ENCODE data around the gene RELN. TPM values are rescaled to one million over a fixed set of nuclear protein-coding genes. Genes with fewer than 3 reads are reported as not detected.

The RELN gene
- total RNA-seq, 1 donor from 2014 or later, result not detected

DNA sequence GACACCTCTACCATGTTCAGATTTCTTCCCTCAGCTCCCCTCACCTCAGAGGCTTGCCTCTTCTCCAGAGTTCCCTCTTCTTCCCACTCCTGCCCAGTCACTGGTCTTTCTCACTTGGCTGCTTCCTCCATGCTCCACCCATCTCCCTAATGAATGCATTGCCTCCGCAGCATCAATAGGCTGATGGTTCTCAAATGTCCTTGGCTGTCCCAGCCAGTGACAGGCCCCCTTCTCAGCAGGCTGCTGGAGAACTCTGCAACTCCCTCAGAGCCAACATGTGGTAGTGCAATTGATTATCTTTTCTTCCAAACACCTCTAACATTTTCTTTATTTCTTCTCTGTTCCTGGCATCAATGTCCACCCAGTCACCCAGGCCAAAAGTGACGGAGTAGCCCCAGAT is 218.2 kb downstream of the RELN start:
- TF ChIP-seq CTCF (IDR thresholded peaks at IDR 0.05), result no peak
- no peak for DNase-seq (ENCODE audit: low spot score)
- Mint-ChIP-seq H3K27me3 (ENCODE audit: low read depth) (peaks cover 13% of the 10 kb centered on the region), H3K4me3 (ENCODE audit: unreplicated experiment) (no peak overlapping the region), H3K4me1 (ENCODE audit: low read depth) (no peaks in the 10 kb centered on the region), H3K9me3 (ENCODE audit: low read depth) (no peaks in the 10 kb centered on the region), H3K36me3 (ENCODE audit: low read depth) (no peaks in the 10 kb centered on the region), H3K27ac (ENCODE audit: unreplicated experiment) (no peak overlapping the region)

DNA sequence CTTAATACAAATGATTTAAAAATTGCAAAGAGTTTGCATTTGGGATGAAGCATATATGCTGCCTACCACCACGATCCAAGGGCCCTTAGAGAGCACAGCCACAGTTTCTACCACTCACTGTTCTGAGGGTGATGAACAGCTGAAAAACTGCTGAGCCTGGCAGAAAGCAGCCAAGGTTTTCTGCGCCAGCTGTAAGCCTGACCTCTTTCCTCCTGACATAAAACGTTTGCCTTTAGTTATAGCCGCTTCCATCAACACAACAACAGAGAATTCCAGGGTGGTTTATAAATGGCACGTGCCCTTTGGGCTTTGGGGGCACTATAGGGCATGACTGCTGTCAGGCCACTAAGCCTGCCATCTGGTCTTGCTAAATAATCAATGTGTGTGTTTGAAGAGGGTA is 222.8 kb downstream of the RELN start:
- no peak for TF ChIP-seq CTCF (IDR thresholded peaks at IDR 0.05)
- no peak overlapping the region for H3K4me3 Mint-ChIP-seq (ENCODE audit: unreplicated experiment)
- H3K4me1 Mint-ChIP-seq (ENCODE audit: low read depth), result no peaks in the 10 kb centered on the region
- H3K27ac Mint-ChIP-seq (ENCODE audit: unreplicated experiment), result no peak overlapping the region
- DNase-seq (ENCODE audit: low spot score), result no peak
- no peaks in the 10 kb centered on the region for H3K36me3 Mint-ChIP-seq (ENCODE audit: low read depth)
- peaks cover 12% of the 10 kb centered on the region for H3K27me3 Mint-ChIP-seq (ENCODE audit: low read depth)
- no peaks in the 10 kb centered on the region for H3K9me3 Mint-ChIP-seq (ENCODE audit: low read depth)

- no peak overlapping the region for H3K27ac Mint-ChIP-seq (ENCODE audit: unreplicated experiment)
Observed at GRCh38 chr7:103765901-103766300, 223.6 kb downstream of the RELN start.

GRCh38 chr7:103764901-103765300 is 224.6 kb downstream of the RELN start:
- H3K36me3 Mint-ChIP-seq (ENCODE audit: low read depth), result no peaks in the 10 kb centered on the region
- no peak for DNase-seq (ENCODE audit: low spot score)
- no peak for TF ChIP-seq CTCF (IDR thresholded peaks at IDR 0.05)
- no peak overlapping the region for H3K27ac Mint-ChIP-seq (ENCODE audit: unreplicated experiment)
- no peaks in the 10 kb centered on the region for H3K9me3 Mint-ChIP-seq (ENCODE audit: low read depth)
- H3K4me1 Mint-ChIP-seq (ENCODE audit: low read depth), result no peaks in the 10 kb centered on the region
- peaks cover 7% of the 10 kb centered on the region for H3K27me3 Mint-ChIP-seq (ENCODE audit: low read depth)
- no peak overlapping the region for H3K4me3 Mint-ChIP-seq (ENCODE audit: unreplicated experiment)

More at GRCh38 chr7:103765901-103766300, 223.6 kb downstream of the RELN start:
- H3K27me3 Mint-ChIP-seq (ENCODE audit: low read depth), result peaks cover 7% of the 10 kb centered on the region
- no peaks in the 10 kb centered on the region for H3K36me3 Mint-ChIP-seq (ENCODE audit: low read depth)
- no peak for DNase-seq (ENCODE audit: low spot score)
- H3K9me3 Mint-ChIP-seq (ENCODE audit: low read depth), result no peaks in the 10 kb centered on the region
- TF ChIP-seq CTCF (IDR thresholded peaks at IDR 0.05), result no peak
- no peak overlapping the region for H3K4me3 Mint-ChIP-seq (ENCODE audit: unreplicated experiment)
- no peaks in the 10 kb centered on the region for H3K4me1 Mint-ChIP-seq (ENCODE audit: low read depth)

- no peak overlapping the region for H3K4me3 Mint-ChIP-seq (ENCODE audit: unreplicated experiment)
- H3K27me3 Mint-ChIP-seq (ENCODE audit: low read depth), result peaks cover 10% of the 10 kb centered on the region
- no peaks in the 10 kb centered on the region for H3K9me3 Mint-ChIP-seq (ENCODE audit: low read depth)
- no peaks in the 10 kb centered on the region for H3K4me1 Mint-ChIP-seq (ENCODE audit: low read depth)
- no peaks in the 10 kb centered on the region for H3K36me3 Mint-ChIP-seq (ENCODE audit: low read depth)
- no peak for TF ChIP-seq CTCF (IDR thresholded peaks at IDR 0.05)
- no peak for DNase-seq (ENCODE audit: low spot score)
- no peak overlapping the region for H3K27ac Mint-ChIP-seq (ENCODE audit: unreplicated experiment)
Observed at GRCh38 chr7:103762877-103763276, 226.6 kb downstream of the RELN start.

Data from chondrocyte (in vitro differentiated cells).